Activated CD8-positive, alpha-beta T cell treated with anti-CD3 and anti-CD28 coated beads for 36 hours (primary cell): ENCODE data around the gene KRTAP10-5. TPM values are rescaled to one million over a fixed set of nuclear protein-coding genes. Genes with fewer than 3 reads are reported as not detected.
A peak's percentile ranks its signal among the peaks of the same experiment; 100 is the strongest.

Source experiments
- ATAC-seq: fragments of 200-7000 bp; cut with Tn5 transposase; one replicate; pipeline ENCODE4 v1.10.0; 2021; ENCODE audit warnings: mild to moderate bottlenecking, moderate library complexity
- CTCF ChIA-PET: fragments of 350-600 bp; sonication (Branson Sonifier 250); formaldehyde crosslinking; loops from one replicate; lab custom pipeline; 2021; ENCODE audit warnings: antibody characterized with exemption; lab: Charles Lee
- POLR2A ChIA-PET: fragments of 350-600 bp; sonication (Branson Sonifier 250); formaldehyde crosslinking; loops from one replicate; lab custom pipeline; 2021; ENCODE audit warnings: antibody characterized with exemption; lab: Charles Lee
- DNase-seq: peaks from one replicate; pipeline ENCODE4 v3.0.0-alpha.2; 2020
- H3K27ac Mint-ChIP-seq: one replicate; pipeline ENCODE4 v1.8.0; 2021; ENCODE audit warnings: mild to moderate bottlenecking, mixed read lengths
- H3K27me3 Mint-ChIP-seq: one replicate; pipeline ENCODE4 v1.8.0; 2021; ENCODE audit warnings: mixed read lengths
- H3K36me3 Mint-ChIP-seq: one replicate; pipeline ENCODE4 v1.8.0; 2021; ENCODE audit warnings: low read depth, mixed read lengths
- H3K4me1 Mint-ChIP-seq: one replicate; pipeline ENCODE4 v1.8.0; 2021; ENCODE audit warnings: low read depth, mixed read lengths
- H3K4me3 Mint-ChIP-seq: one replicate; pipeline ENCODE4 v1.8.0; 2021; ENCODE audit warnings: mild to moderate bottlenecking, moderate library complexity, mixed read lengths
- H3K9me3 Mint-ChIP-seq: one replicate; pipeline ENCODE4 v1.8.0; 2021; ENCODE audit warnings: mixed read lengths
- CTCF ChIP-seq: fragments of 200-600 bp; IDR thresholded peaks from one replicate; pipeline ENCODE4 v1.8.0; 2022; ENCODE audit warnings: antibody characterized with exemption, mild to moderate bottlenecking
- intact Hi-C: fragments of 100-400 bp; cut with micrococcal nuclease; formaldehyde crosslinking; loops from one replicate; pipeline ENCODE4 v1.10.0; 2022
- total RNA-seq, 2 experiments: library from RNA; stranded (reverse); gene quantifications; one replicate each; pipeline ENCODE4 v1.2.3, GENCODE V29; 2021

The KRTAP10-5 gene
- total RNA-seq, 2 experiments from 2014 or later: not detected

GRCh38 chr21:44537930-44538911 is 42.2 kb downstream of the KRTAP10-5 start:
- no peak overlapping the region for H3K27ac Mint-ChIP-seq
- no peaks in the 10 kb centered on the region for H3K27me3 Mint-ChIP-seq
- CTCF ChIA-PET: no interaction called here
- H3K4me1 Mint-ChIP-seq: no peaks in the 10 kb centered on the region
- POLR2A ChIA-PET: no interaction called here
- H3K36me3 Mint-ChIP-seq: no peaks in the 10 kb centered on the region
- no peaks in the 10 kb centered on the region for H3K9me3 Mint-ChIP-seq
- no peak for TF ChIP-seq CTCF
- ATAC-seq: no peak
- no peak for DNase-seq
- H3K4me3 Mint-ChIP-seq: no peak overlapping the region
- intact Hi-C loops: no loop called here

DNA sequence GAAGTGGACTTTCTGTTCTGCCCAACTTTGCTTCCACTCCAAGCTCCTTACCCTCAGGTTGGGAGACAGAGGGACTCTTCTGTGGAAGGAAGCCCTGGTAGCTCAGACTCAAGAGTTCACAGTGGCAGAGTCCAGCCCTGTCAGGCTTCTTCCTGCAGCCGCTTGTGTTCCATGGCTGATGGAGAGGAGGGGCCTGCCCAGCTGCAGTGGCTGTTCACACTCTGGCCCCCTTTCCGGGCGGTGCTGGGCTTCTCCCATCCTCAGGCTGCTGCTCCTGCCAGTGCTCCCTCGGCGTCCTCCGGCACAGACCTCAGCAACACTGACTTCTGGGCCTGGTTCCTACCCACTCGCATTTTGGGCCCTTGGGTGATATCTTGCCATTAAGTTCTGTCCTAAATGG is 44.4 kb downstream of the KRTAP10-5 start:
- ChIA-PET CTCF (no interaction called here), POLR2A (interaction anchor here (1.0 to 1.4 kb wide), 2 partner anchors 9 to 21 kb away, joined by 3 read pairs; no protein-coding TSS in a partner anchor)
- intact Hi-C loops: no loop called here
- no peak overlapping the region for H3K27ac Mint-ChIP-seq
- no peak for TF ChIP-seq CTCF
- DNase-seq: no peak
- no peak for ATAC-seq
- H3K27me3 Mint-ChIP-seq: no peaks in the 10 kb centered on the region
- no peaks in the 10 kb centered on the region for H3K4me1 Mint-ChIP-seq
- H3K9me3 Mint-ChIP-seq: no peaks in the 10 kb centered on the region
- H3K4me3 Mint-ChIP-seq: no peak overlapping the region
- H3K36me3 Mint-ChIP-seq: no peaks in the 10 kb centered on the region

GRCh38 chr21:44534688-44535087 is 45.7 kb downstream of the KRTAP10-5 start:
- POLR2A ChIA-PET: no interaction called here
- peak; percentile 27 for ATAC-seq
- CTCF ChIA-PET: no interaction called here

GRCh38 chr21:44533891-44534627 is 46.3 kb downstream of the KRTAP10-5 start:
- H3K36me3 Mint-ChIP-seq: no peaks in the 10 kb centered on the region
- ATAC-seq (peak; percentile 17), DNase-seq (no peak)
- H3K9me3 Mint-ChIP-seq: no peaks in the 10 kb centered on the region
- ChIA-PET POLR2A (no interaction called here), CTCF (no interaction called here)
- H3K4me1 Mint-ChIP-seq: no peaks in the 10 kb centered on the region
- no peak overlapping the region for H3K27ac Mint-ChIP-seq
- no peaks in the 10 kb centered on the region for H3K27me3 Mint-ChIP-seq
- no peak overlapping the region for H3K4me3 Mint-ChIP-seq
- no peak for TF ChIP-seq CTCF
- intact Hi-C loops: no loop called here

More at GRCh38 chr21:44534688-44535087, 45.7 kb downstream of the KRTAP10-5 start:
- no peaks in the 10 kb centered on the region for H3K4me1 Mint-ChIP-seq
- H3K27ac Mint-ChIP-seq: no peak overlapping the region
- no peaks in the 10 kb centered on the region for H3K36me3 Mint-ChIP-seq
- no peak overlapping the region for H3K4me3 Mint-ChIP-seq
- H3K27me3 Mint-ChIP-seq: no peaks in the 10 kb centered on the region
- H3K9me3 Mint-ChIP-seq: no peaks in the 10 kb centered on the region
- TF ChIP-seq CTCF: no peak
- intact Hi-C loops: no loop called here
- no peak for DNase-seq
